Glomerular endothelial cell (primary cell): ENCODE results near the gene JADE2. TPM values are rescaled to one million over a fixed set of nuclear protein-coding genes. Genes with fewer than 3 reads are reported as not detected.
"Not testable (repeated sequence)": the region's sequence is repeated elsewhere in the genome, so short reads cannot be mapped to it uniquely, and the experiment has no call there.

ENCODE experiments used
- DNase-seq: peaks from one replicate; pipeline ENCODE4 v3.0.0-alpha.2; 2011; ENCODE audit warnings: low read depth, low spot score; ENCODE audit errors: extremely low read depth
- total RNA-seq: library from RNA; depleted of rRNA; stranded (reverse); fragments of >200 nt; gene quantifications from 2 replicates; pipeline ENCODE4 v1.2.3, GENCODE V29; 2015

Gene JADE2
- total RNA-seq, 1 donor from 2014 or later: 24.7 TPM

DNA sequence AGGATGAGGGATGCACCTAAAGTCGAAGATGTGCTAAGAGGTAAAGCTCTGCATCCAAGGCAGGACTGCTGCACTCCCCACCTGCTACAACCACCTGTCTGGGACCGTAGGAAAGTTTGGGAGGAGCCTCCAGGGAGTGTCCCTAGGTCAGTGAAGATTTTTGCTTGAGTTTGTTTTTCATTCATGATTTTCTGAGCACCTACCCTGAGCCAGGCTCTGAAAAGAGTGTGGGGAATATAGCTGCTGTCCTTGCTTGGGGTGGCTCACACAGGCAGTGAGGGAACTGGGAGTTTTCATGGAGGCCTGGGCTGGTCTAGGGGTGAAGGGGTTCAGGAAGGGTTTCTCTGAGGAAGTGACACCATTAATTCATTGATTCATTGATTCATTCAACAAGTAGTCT lies 58.3 kb downstream of the JADE2 start:
- DNase-seq: no peak

DNA sequence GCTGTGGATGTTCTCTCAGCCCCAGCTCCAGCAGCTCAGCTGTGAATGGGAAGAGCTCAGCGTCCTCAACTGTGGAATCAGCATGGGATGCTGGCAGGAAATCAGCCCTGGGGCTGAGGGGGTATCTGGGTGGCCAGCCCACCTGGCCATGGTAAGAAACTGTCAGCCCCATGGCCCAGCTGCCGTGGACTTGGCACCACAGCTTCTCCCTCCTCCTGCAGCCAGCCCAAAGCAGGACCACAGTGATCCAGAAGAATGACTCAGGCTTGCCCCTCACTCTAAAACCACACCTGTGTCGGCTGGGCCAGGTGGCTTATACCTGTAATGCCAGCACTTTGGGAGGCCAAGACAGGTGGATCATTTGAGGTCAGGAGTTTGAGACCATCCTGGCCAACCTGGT lies 59.2 kb downstream of the JADE2 start:
- DNase-seq: no peak

- DNase-seq: no peak
Measured at GRCh38 chr5:134585966-134586365, 60.5 kb downstream of the JADE2 start.

DNA sequence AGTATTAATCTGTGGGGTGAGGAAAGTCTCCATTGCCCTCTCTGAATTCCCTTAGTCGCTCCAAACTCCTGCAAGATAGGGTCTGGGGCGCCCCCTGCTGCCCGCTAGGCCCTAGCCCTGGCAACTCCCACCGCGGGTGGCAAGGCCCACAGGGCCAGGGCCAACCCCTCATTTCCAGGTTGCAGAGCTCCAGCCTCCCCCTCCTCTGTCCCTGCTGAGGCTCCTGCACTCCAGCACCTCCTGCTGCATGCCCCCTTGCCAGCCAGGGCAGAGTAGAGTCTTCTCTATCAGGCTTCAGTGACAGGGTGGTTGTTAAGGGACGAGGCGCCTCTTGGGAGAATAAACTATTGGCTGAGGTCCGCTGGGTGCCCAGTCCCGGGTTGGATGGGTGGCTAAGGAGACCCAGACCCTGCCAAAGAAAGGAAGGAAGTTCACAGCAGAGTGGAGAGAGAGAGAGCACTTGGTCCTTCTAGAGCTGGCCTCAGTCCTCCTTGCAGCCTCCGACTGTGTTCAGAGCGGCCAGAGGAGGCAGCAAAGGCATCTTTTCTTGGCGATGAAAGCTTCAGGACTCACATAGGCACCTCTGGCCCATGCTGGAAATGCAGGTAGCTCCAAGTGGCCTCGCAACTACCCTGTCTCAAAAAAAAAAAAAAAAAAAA lies 61.5 kb downstream of the JADE2 start:
- no peak for DNase-seq

DNA sequence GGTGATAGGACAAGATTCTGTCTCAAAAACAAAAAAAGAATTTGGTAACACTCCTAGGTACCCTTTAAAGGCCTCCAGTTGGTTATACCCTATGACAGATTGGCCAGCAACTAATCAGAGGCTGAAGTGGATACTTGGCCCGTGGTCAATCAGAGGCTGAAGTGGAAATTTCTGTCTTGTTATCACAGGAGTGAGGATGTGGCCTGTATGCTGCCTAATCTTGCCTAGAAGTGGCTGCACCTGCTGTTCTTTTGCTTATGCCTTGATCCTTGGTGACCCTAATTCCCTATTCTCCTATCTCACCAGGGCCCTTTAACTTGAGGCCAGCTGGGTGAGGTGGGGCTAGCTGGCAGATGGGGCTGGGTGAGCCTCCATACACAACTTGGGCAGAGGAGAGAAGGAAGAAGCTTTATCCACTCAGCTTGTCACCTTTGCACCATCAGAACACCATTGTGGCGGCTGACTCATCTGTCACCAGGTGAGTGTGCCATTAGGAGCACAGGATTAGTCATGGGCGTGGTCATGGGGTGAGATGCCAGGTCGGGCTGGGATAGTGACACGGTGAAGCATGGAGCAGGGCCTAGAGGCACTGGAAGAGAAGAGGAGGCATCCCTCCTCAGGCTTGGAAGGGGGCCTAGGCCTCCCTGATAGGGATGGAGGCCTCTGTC lies 65.7 kb downstream of the JADE2 start:
- no peak for DNase-seq

- no peak for DNase-seq
Measured at GRCh38 chr5:134592141-134592746, 66.8 kb downstream of the JADE2 start.

- DNase-seq: no peak
Measured at GRCh38 chr5:134594336-134594735, 68.9 kb downstream of the JADE2 start.

GRCh38 chr5:134594797-134595457 lies 69.5 kb downstream of the JADE2 start:
- no peak for DNase-seq

- no peak for DNase-seq
Measured at GRCh38 chr5:134595458-134595838, 70.0 kb downstream of the JADE2 start.

DNA sequence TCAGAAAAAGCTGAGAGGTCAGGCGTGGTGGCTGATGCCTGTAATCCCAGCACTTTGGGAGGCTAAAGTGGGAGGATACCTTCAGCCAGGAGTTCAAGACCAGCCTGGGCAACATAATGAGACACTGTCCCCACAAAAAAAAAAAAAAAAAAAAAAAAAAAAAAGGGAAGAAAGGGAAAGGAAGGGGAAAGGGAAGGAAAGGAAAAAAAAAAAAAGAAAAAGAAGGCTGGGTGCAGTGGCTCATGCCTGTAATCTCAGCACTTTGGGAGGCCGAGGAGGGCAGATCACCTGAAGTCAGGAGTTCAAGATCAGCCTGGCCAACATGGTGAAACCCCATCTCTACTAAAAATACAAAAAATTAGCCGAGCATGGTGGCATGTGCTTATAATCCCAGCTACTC lies 74.3 kb downstream of the JADE2 start:
- DNase-seq: not testable (repeated sequence)

DNA sequence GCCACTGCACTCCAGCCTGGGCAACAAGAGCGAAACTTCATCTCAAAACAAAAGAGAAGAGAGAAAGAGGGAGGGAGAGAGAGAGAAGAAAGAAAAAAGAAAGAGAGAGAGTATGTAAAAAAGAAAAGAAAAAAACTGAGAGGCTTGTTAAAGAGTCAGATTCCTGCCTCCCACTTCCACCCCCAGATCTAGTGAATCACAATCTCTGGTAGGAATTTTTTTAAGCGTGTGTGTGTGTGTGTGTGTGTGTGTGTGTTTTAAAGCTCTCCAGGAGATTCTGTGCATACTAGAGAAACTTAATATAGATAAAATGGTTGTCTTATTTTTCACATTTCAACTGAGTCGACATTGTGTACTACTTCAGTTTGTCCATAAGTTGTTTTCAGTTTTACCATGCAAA lies 75.1 kb downstream of the JADE2 start:
- DNase-seq: no peak

GRCh38 chr5:134603059-134603458 lies 77.6 kb downstream of the JADE2 start:
- no peak for DNase-seq

GRCh38 chr5:134604908-134605307 lies 79.4 kb downstream of the JADE2 start:
- DNase-seq: no peak

DNA sequence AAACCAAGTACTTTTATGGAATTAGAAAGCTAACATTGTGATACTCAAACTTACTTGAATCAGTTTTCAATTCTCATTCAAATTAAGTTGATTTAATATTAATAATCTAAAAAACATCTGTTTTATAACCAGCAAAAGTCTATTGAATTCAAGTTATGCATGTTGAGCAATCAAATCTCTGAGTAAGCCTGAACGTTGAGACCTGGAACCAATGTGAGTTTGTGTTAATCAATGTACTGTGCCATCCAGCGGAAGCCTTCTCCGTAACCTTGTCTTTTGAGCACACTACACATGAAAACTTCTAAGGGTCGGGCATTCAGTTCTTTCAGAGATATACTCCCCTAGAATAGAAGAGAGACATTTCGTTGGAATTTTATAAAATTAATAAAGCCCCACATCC lies 81.3 kb downstream of the JADE2 start:
- no peak for DNase-seq

- no peak for DNase-seq
Measured at GRCh38 chr5:134608555-134608954, 83.1 kb downstream of the JADE2 start.

DNA sequence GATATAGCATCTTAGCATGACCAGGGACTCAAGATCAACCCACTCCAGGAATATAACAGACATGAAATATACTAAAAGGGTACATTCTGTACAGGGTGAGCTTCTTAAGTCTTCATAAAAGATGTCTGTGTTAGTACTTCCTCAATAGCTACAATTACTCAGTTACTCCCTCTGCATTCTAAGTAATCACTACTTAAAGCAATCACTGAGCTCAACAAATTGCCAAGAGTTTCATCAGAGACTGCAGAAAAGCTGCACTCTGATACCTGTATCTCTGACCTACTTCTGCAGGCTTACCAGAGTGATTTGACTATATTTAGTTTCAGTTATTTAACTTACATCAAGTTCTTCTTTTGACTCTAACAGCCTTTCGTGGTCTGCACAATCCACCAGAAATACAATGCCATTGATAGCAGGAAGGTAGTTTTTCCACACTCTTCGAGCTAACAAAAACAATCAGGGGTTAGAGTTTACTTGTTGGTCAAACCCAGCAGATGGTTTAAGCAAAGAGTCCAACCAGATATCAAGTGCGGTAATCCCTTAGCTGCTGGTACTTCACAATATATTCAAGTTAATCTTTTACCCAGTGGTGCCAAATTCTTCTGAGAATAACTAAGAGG lies 83.9 kb downstream of the JADE2 start:
- no peak for DNase-seq

DNA sequence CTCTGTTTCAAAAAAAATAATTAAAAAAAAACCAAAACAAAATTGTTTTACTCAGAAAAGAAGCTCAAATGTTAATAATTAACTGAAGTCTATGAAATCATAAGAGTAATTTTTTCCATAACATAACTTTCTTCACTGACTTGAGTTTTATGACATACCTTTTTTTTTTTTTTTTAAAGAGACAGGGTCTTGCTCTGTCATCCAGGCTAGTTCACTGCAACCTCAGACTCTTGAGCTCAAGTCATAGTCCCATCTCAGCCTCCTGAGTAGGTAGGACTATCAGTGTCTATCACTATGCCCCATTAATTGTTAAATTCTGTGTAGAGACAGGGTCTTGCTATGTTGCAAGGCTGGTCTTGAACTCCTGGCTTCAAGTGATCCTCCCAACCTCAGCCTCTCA lies 85.3 kb downstream of the JADE2 start:
- no peak for DNase-seq

- no peak for DNase-seq
Measured at GRCh38 chr5:134611515-134611914, 86.0 kb downstream of the JADE2 start.

GRCh38 chr5:134614450-134615085 lies 89.1 kb downstream of the JADE2 start:
- no peak for DNase-seq

GRCh38 chr5:134620634-134621033 lies 95.2 kb downstream of the JADE2 start:
- DNase-seq: no peak

- DNase-seq: no peak
Measured at GRCh38 chr5:134625559-134625958, 100.1 kb downstream of the JADE2 start.
